Measurements from ENCODE around the gene COL12A1.

- TF ChIP-seq GATA2 (IDR thresholded peaks at IDR 0.05; ENCODE audit: low read depth, low read length), result no peak
- no peak for TF ChIP-seq GATA3 (IDR thresholded peaks at IDR 0.05; ENCODE audit: low read depth, low read length)
Measured at GRCh38 chr6:75107913-75108312, 97.9 kb downstream of the COL12A1 start.

All from SH-SY5Y (cell line).